Endodermal cell (in vitro differentiated cells): Measurements from ENCODE around the gene ADGRL3. TPM values are rescaled to one million over a fixed set of nuclear protein-coding genes. Genes with fewer than 3 reads are reported as not detected.

ENCODE experiments used
- DNase-seq: peaks from one replicate; pipeline ENCODE4 v3.0.0-alpha.2; 2017
- H3K27ac ChIP-seq: 2 replicates; pipeline ENCODE4 v1.5.1; 2013; ENCODE audit warnings: mild to moderate bottlenecking, low read depth, low read length, moderate library complexity
- H3K27me3 ChIP-seq: 2 replicates; pipeline ENCODE4 v1.6.1; 2013; ENCODE audit warnings: mild to moderate bottlenecking, low read length, moderate library complexity; ENCODE audit not compliant: insufficient read depth, control insufficient read depth, poor library complexity, severe bottlenecking
- H3K36me3 ChIP-seq: 2 replicates; pipeline ENCODE4 v1.7.0; 2013; ENCODE audit warnings: mild to moderate bottlenecking, low read length, moderate library complexity; ENCODE audit not compliant: control insufficient read depth, insufficient read depth
- H3K4me1 ChIP-seq: one replicate; pipeline ENCODE4 v1.7.0; 2013; ENCODE audit warnings: low read length; ENCODE audit not compliant: control insufficient read depth, insufficient read depth
- H3K4me3 ChIP-seq: 2 replicates; pipeline ENCODE4 v1.5.1; 2013; ENCODE audit warnings: mild to moderate bottlenecking, low read length, moderate library complexity
- H3K9ac ChIP-seq: 2 replicates; pipeline ENCODE4 v1.6.1; 2013; ENCODE audit warnings: mild to moderate bottlenecking, low read length, moderate library complexity; ENCODE audit not compliant: poor library complexity, severe bottlenecking; ENCODE audit errors: extremely low read depth
- H3K9me3 ChIP-seq: 2 replicates; pipeline ENCODE4 v1.6.1; 2013; ENCODE audit warnings: mild to moderate bottlenecking, low read length, moderate library complexity; ENCODE audit not compliant: control insufficient read depth
- H3K27ac Mint-ChIP-seq: 2 replicates; pipeline ENCODE4 v1.8.0; 2020; ENCODE audit warnings: mixed read lengths
- H3K27me3 Mint-ChIP-seq: 2 replicates; pipeline ENCODE4 v1.8.0; 2021; ENCODE audit warnings: mild to moderate bottlenecking, mixed read lengths; ENCODE audit not compliant: insufficient read depth
- H3K36me3 Mint-ChIP-seq: 2 replicates; pipeline ENCODE4 v1.8.0; 2020; ENCODE audit warnings: low read depth, mixed read lengths
- H3K4me1 Mint-ChIP-seq: 2 replicates; pipeline ENCODE4 v1.8.0; 2020; ENCODE audit warnings: mixed read lengths
- H3K4me3 Mint-ChIP-seq: 2 replicates; pipeline ENCODE4 v1.8.0; 2020; ENCODE audit warnings: mild to moderate bottlenecking, moderate library complexity, mixed read lengths
- H3K9me3 Mint-ChIP-seq: 2 replicates; pipeline ENCODE4 v1.8.0; 2020; ENCODE audit warnings: mild to moderate bottlenecking, mixed read lengths
- WGBS, 2 experiments: methylation state at CpG; one replicate each; pipeline versions ENCODE4 v1.1.5 to v1.1.7; 2013; ENCODE audit warnings: missing lambda C conversion rate in 2 of 2, mixed read lengths in 1 of 2; ENCODE audit not compliant: insufficient coverage in 1 of 2, insufficient read length in 1 of 2; 5-methylcytosine and 5-hydroxymethylcytosine counted together
- total RNA-seq, 2 donors: library from RNA; stranded (reverse); fragmentation: NEBNext Ultra II Directional in 1 of 2; extraction: Animal tissue kit (Norgen Biotek cat#: 25700) in 1 of 2; gene quantifications; 2 replicates in 1 of 2; 3 replicates in 1 of 2; pipeline ENCODE4 v1.2.1, GENCODE V29; 2021
- TF ChIP-seq, protein P1 (sequence below): fragments of 200-600 bp; sonication (generic); conservative IDR thresholded peaks from 2 replicates; pipeline ENCODE4 v1.5.0; 2021; ENCODE audit warnings: antibody characterized with exemption, mild to moderate bottlenecking

The ADGRL3 gene
- total RNA-seq, 2 donors from 2014 or later, result 9.9 to 10.3 TPM

DNA sequence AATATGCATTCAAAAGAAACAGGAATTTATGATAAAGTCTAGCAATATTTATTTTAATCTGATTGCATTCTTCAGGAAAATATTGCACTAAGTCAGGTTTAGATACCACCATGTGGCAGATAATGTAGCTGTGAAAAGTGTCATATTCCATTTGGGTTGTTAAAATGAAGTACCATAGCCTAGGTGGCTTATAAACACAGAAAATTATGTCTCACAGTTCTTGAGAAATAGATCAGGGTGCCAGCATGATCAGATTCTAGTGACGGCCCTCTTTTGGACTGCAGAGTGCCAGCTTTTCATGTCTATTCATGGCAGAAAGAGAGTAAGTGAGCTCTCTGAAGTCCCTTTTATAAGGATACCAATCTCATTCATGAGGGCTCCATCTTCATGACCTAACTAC, 5.6 kb upstream of the ADGRL3 start:
- H3K27me3 ChIP-seq, result peaks cover 9% of the 10 kb centered on the region
- no peak overlapping the region for H3K27ac ChIP-seq
- H3K36me3 ChIP-seq, result no peaks in the 10 kb centered on the region
- 91 to 100% methylated on average over 1 of the region's 1 CpG for WGBS, 2 experiments
- H3K36me3 Mint-ChIP-seq, result no peaks in the 10 kb centered on the region
- no peak overlapping the region for H3K4me3 ChIP-seq
- no peaks in the 10 kb centered on the region for H3K4me1 Mint-ChIP-seq
- no peak overlapping the region for H3K27ac Mint-ChIP-seq
- TF ChIP-seq, protein P1, sequence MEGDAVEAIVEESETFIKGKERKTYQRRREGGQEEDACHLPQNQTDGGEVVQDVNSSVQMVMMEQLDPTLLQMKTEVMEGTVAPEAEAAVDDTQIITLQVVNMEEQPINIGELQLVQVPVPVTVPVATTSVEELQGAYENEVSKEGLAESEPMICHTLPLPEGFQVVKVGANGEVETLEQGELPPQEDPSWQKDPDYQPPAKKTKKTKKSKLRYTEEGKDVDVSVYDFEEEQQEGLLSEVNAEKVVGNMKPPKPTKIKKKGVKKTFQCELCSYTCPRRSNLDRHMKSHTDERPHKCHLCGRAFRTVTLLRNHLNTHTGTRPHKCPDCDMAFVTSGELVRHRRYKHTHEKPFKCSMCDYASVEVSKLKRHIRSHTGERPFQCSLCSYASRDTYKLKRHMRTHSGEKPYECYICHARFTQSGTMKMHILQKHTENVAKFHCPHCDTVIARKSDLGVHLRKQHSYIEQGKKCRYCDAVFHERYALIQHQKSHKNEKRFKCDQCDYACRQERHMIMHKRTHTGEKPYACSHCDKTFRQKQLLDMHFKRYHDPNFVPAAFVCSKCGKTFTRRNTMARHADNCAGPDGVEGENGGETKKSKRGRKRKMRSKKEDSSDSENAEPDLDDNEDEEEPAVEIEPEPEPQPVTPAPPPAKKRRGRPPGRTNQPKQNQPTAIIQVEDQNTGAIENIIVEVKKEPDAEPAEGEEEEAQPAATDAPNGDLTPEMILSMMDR, result no peak
- no peaks in the 10 kb centered on the region for H3K9me3 Mint-ChIP-seq
- no peaks in the 10 kb centered on the region for H3K4me1 ChIP-seq
- DNase-seq, result no peak
- H3K9me3 ChIP-seq, result no peaks in the 10 kb centered on the region
- H3K9ac ChIP-seq, result no peak overlapping the region
- peaks cover 15% of the 10 kb centered on the region for H3K27me3 Mint-ChIP-seq
- H3K4me3 Mint-ChIP-seq, result no peak overlapping the region

DNA sequence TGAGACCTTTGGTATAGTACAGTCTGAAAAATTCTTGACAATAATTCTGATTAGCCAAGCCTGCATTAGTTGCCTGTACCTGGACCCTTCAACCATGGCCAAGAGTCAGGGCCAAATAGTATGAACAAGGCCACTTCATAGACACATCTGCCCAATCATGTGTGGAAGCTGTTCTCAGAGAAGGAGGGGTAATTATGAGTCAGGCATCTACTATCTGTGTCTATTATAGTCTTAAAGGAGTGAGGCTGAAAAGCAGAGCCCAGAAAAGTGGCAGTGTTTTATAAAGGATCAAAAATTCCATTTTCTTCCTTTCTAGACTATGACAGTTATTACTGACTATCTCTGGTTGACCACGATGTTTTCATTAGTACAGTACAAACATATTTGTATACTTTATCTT, 5.0 kb upstream of the ADGRL3 start:
- Mint-ChIP-seq H3K4me1 (no peaks in the 10 kb centered on the region), H3K27ac (no peak overlapping the region), H3K27me3 (peaks cover 18% of the 10 kb centered on the region), H3K36me3 (no peaks in the 10 kb centered on the region), H3K9me3 (no peaks in the 10 kb centered on the region), H3K4me3 (no peak overlapping the region)
- TF ChIP-seq, protein P1, result no peak
- WGBS, 2 experiments, result no CpG with 5 or more reads among the region's 1 CpG
- H3K9me3 ChIP-seq, result no peaks in the 10 kb centered on the region
- H3K9ac ChIP-seq, result no peak overlapping the region
- H3K27me3 ChIP-seq, result peaks cover 12% of the 10 kb centered on the region
- no peak for DNase-seq
- no peak overlapping the region for H3K27ac ChIP-seq
- no peak overlapping the region for H3K4me3 ChIP-seq
- H3K36me3 ChIP-seq, result no peaks in the 10 kb centered on the region
- no peaks in the 10 kb centered on the region for H3K4me1 ChIP-seq

DNA sequence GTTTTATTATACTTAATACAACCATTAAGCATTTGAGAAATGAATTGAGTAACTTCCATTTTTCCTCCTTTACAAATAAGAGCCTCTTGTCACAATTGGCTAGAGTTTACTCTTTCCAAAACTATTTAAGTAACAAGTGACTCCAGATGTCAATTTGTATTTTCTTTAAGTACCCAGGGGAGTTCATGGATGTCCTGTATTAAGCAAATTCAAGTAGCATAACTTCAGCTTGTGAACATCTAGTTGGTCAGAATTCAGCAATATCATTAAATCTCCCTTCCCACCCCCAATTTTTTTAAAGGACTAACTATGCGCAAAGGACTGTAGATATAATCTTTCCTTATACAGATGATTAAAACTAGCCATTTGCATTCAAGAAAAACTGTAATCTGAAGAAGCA, 1.4 kb upstream of the ADGRL3 start:
- Mint-ChIP-seq H3K36me3 (no peaks in the 10 kb centered on the region), H3K4me3 (no peak overlapping the region), H3K9me3 (no peaks in the 10 kb centered on the region), H3K4me1 (peaks cover 11% of the 10 kb centered on the region), H3K27ac (no peak overlapping the region), H3K27me3 (peaks cover 47% of the 10 kb centered on the region)
- no peak overlapping the region for H3K9ac ChIP-seq
- WGBS, 2 experiments, result 100% methylated on average over 1 of the region's 1 CpG
- H3K4me1 ChIP-seq, result no peaks in the 10 kb centered on the region
- DNase-seq, result no peak
- H3K27ac ChIP-seq, result no peak overlapping the region
- TF ChIP-seq, protein P1, result no peak
- H3K27me3 ChIP-seq, result peaks cover 19% of the 10 kb centered on the region
- no peak overlapping the region for H3K4me3 ChIP-seq
- H3K9me3 ChIP-seq, result no peaks in the 10 kb centered on the region
- no peaks in the 10 kb centered on the region for H3K36me3 ChIP-seq
